Osteoblast (primary cell): ENCODE data around the gene NXPH4. TPM values are rescaled to one million over a fixed set of nuclear protein-coding genes. Genes with fewer than 3 reads are reported as not detected.

Experiments used
- DNase-seq: peaks from one replicate; pipeline ENCODE4 v3.0.0; 2011; ENCODE audit warnings: low spot score, mixed read lengths; ENCODE audit not compliant: insufficient read length; ENCODE audit errors: missing footprints
- H2AFZ ChIP-seq: 2 replicates; pipeline ENCODE4 v1.6.0; 2011; ENCODE audit warnings: mild to moderate bottlenecking, low read length
- H3K27ac ChIP-seq: 2 replicates; pipeline ENCODE4 v1.5.1; 2011; ENCODE audit warnings: mild to moderate bottlenecking, low read depth, low read length, moderate library complexity
- H3K27me3 ChIP-seq: 2 replicates; pipeline ENCODE4 v1.6.0; 2012; ENCODE audit warnings: mild to moderate bottlenecking, control low read depth, inconsistent platforms, low read length, moderate library complexity; ENCODE audit not compliant: insufficient read depth
- H3K36me3 ChIP-seq: 2 replicates; pipeline ENCODE4 v1.5.1; 2011; ENCODE audit warnings: mild to moderate bottlenecking, low read length, control low read depth, moderate library complexity; ENCODE audit not compliant: insufficient read depth
- H3K4me1 ChIP-seq: 2 replicates; pipeline ENCODE4 v1.5.1; 2011; ENCODE audit warnings: mild to moderate bottlenecking, low read length, control low read depth, moderate library complexity; ENCODE audit not compliant: insufficient read depth
- H3K4me2 ChIP-seq: 2 replicates; pipeline ENCODE4 v1.6.0; 2011; ENCODE audit warnings: mild to moderate bottlenecking, low read length; ENCODE audit not compliant: insufficient read depth
- H3K4me3 ChIP-seq: fragments of 200-600 bp; sonication (generic); 3 replicates; pipeline ENCODE4 v1.5.1; 2012; ENCODE audit warnings: mild to moderate bottlenecking, low read length, inconsistent platforms; ENCODE audit not compliant: insufficient read depth
- H3K79me2 ChIP-seq: 2 replicates; pipeline ENCODE4 v1.6.0; 2012; ENCODE audit warnings: mild to moderate bottlenecking, low read length, control low read depth, inconsistent platforms; ENCODE audit not compliant: insufficient read depth
- H3K9me3 ChIP-seq: 2 replicates; pipeline ENCODE4 v1.5.1; 2011; ENCODE audit warnings: low read depth, low read length, control low read depth
- H4K20me1 ChIP-seq: 2 replicates; pipeline ENCODE4 v1.6.0; 2012; ENCODE audit warnings: mild to moderate bottlenecking, low read length, control low read depth; ENCODE audit not compliant: insufficient read depth
- CTCF ChIP-seq: IDR thresholded peaks from 2 replicates; pipeline ENCODE4 v1.5.1; 2011; ENCODE audit warnings: mild to moderate bottlenecking, low read depth, low read length, moderate library complexity; ENCODE audit errors: extremely low read depth
- total RNA-seq: library from RNA; depleted of rRNA; stranded (reverse); fragments of >200 nt; gene quantifications from 2 replicates; pipeline ENCODE4 v1.2.3, GENCODE V29; 2012

Gene NXPH4
- total RNA-seq, 1 donor = 1.1 TPM

GRCh38 chr12:57247041-57247440, 30.4 kb downstream of the NXPH4 start:
- no peak for DNase-seq
- Histone ChIP-seq H3K4me3 (no peak overlapping the region), H3K9me3 (no peaks in the 10 kb centered on the region), H3K36me3 (no peaks in the 10 kb centered on the region), H2AFZ (no peak overlapping the region), H3K4me2 (no peak overlapping the region), H3K79me2 (no peaks in the 10 kb centered on the region), H3K27ac (no peak overlapping the region), H4K20me1 (peaks cover 4% of the 10 kb centered on the region), H3K4me1 (peaks cover 7% of the 10 kb centered on the region), H3K27me3 (peaks cover 13% of the 10 kb centered on the region)
- TF ChIP-seq CTCF = no peak

- H2AFZ ChIP-seq = no peak overlapping the region
- no peaks in the 10 kb centered on the region for H3K9me3 ChIP-seq
- no peaks in the 10 kb centered on the region for H3K4me1 ChIP-seq
- no peaks in the 10 kb centered on the region for H3K27me3 ChIP-seq
- H4K20me1 ChIP-seq = no peaks in the 10 kb centered on the region
- H3K4me2 ChIP-seq = no peak overlapping the region
- no peak for TF ChIP-seq CTCF
- H3K79me2 ChIP-seq = no peaks in the 10 kb centered on the region
- no peaks in the 10 kb centered on the region for H3K36me3 ChIP-seq
- no peak for DNase-seq
- no peak overlapping the region for H3K27ac ChIP-seq
- no peak overlapping the region for H3K4me3 ChIP-seq
Observed at GRCh38 chr12:57248934-57249742, 32.5 kb downstream of the NXPH4 start.

DNA sequence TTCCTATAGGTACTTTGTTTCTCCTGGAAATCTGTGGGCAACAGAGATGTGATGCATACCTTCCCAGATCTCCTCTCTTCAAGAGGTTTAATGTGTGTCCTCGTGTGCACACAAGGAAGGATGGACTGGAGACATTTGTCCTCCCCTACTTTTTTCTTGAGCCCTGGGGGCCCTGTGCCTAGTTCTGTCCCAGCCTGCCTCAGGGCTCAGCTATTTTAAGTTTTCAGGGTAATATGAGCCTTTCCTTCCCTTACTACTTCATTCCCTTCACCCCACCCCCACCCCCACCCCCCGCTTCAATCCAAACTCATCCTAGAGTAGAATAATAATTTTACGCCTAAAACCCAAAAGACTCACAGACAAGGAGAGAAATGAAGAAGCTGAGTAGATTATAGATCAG, 33.9 kb downstream of the NXPH4 start:
- H3K36me3 ChIP-seq = no peaks in the 10 kb centered on the region
- H3K79me2 ChIP-seq = no peaks in the 10 kb centered on the region
- no peak for TF ChIP-seq CTCF
- H3K4me2 ChIP-seq = no peak overlapping the region
- DNase-seq = no peak
- no peaks in the 10 kb centered on the region for H4K20me1 ChIP-seq
- no peak overlapping the region for H3K27ac ChIP-seq
- no peak overlapping the region for H2AFZ ChIP-seq
- no peaks in the 10 kb centered on the region for H3K27me3 ChIP-seq
- no peak overlapping the region for H3K4me3 ChIP-seq
- H3K9me3 ChIP-seq = no peaks in the 10 kb centered on the region
- H3K4me1 ChIP-seq = no peaks in the 10 kb centered on the region

DNA sequence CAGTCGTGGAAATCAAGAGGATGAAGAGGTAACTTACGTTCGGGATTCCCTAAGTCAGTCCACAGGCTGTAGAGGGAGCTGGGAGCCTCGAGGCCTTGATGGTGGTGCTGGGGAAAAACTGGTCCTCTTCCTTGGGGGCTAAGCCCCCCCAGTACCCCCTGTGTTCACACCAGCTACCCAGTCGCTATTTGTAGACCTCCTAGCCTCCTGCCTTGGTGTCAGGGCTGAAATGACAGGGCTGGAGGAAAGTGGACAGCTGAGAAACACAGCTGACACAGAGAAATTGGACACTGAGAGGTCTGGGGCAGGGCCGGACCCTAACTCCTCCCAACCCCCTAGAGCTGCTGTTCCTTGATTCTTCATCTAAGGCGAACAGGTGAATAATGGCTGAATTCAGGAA, 34.4 kb downstream of the NXPH4 start, which contains the start of gene STAC3:
TSS of gene STAC3 (minus strand) at position 232 of the 400 bp plus-strand sequence. CDS start 1,551 bp downstream, outside the sequence.
- Histone ChIP-seq H3K4me3 (no peak within 1 kb of the TSS), H3K36me3 (peaks cover 4% of the 10 kb centered on the region), H3K27me3 (no peaks in the 10 kb centered on the region), H3K27ac (no peak within 1 kb of the TSS), H3K79me2 (no peaks in the 10 kb centered on the region), H2AFZ (no peak within 1 kb of the TSS), H3K9me3 (no peaks in the 10 kb centered on the region), H3K4me2 (no peak within 1 kb of the TSS), H4K20me1 (no peaks in the 10 kb centered on the region), H3K4me1 (no peaks in the 10 kb centered on the region)
- no peak for TF ChIP-seq CTCF
- peak; percentile 62 for DNase-seq
